H9 (cell line): ENCODE data around the gene HSPA8. TPM values are rescaled to one million over a fixed set of nuclear protein-coding genes. Genes with fewer than 3 reads are reported as not detected.

Experiments
- DNase-seq: peaks from one replicate; pipeline ENCODE4 v3.0.0-alpha.2; 2017
- H2AFZ ChIP-seq: one replicate; pipeline ENCODE4 v1.6.1; 2013; ENCODE audit warnings: mild to moderate bottlenecking, low read length, control low read depth, moderate library complexity
- H2AK5ac ChIP-seq: 2 replicates; pipeline ENCODE4 v1.6.1; 2013; ENCODE audit warnings: low read length, control low read depth, mixed read lengths; ENCODE audit not compliant: insufficient read length
- H2BK120ac ChIP-seq: one replicate; pipeline ENCODE4 v1.6.1; 2013; ENCODE audit warnings: low read depth, mild to moderate bottlenecking, low read length, control low read depth, inconsistent platforms; ENCODE audit not compliant: poor library complexity, severe bottlenecking
- H2BK12ac ChIP-seq: 2 replicates; pipeline ENCODE4 v1.6.1; 2013; ENCODE audit warnings: low read length, control low read depth, mixed read lengths, low read depth; ENCODE audit not compliant: insufficient read length
- H2BK15ac ChIP-seq: 2 replicates; pipeline ENCODE4 v1.6.1; 2013; ENCODE audit warnings: low read depth, low read length, control low read depth
- H2BK20ac ChIP-seq: one replicate; pipeline ENCODE4 v1.6.1; 2013; ENCODE audit warnings: low read depth, mild to moderate bottlenecking, low read length, control low read depth, inconsistent platforms; ENCODE audit not compliant: poor library complexity, severe bottlenecking
- H2BK5ac ChIP-seq: 2 replicates; pipeline ENCODE4 v1.6.1; 2013; ENCODE audit warnings: low read length, control low read depth, mixed read lengths; ENCODE audit not compliant: insufficient read length
- H3K14ac ChIP-seq: 2 replicates; pipeline ENCODE4 v1.6.1; 2013; ENCODE audit warnings: low read length, control low read depth; ENCODE audit not compliant: insufficient read depth
- H3K18ac ChIP-seq: 2 replicates; pipeline ENCODE4 v1.6.1; 2013; ENCODE audit warnings: low read depth, mild to moderate bottlenecking, mixed read lengths, low read length, control low read depth; ENCODE audit not compliant: insufficient read length
- H3K23ac ChIP-seq: 2 replicates; pipeline ENCODE4 v1.6.1; 2013; ENCODE audit warnings: low read length, control low read depth, mixed read lengths, low read depth; ENCODE audit not compliant: insufficient read length
- H3K23me2 ChIP-seq: 2 replicates; pipeline ENCODE4 v1.6.1; 2013; ENCODE audit warnings: low read depth, mild to moderate bottlenecking, mixed read lengths, low read length, control low read depth; ENCODE audit not compliant: insufficient read length, poor library complexity, severe bottlenecking
- H3K27ac ChIP-seq: 2 replicates; pipeline ENCODE4 v1.5.1; 2013; ENCODE audit warnings: low read length, control low read depth, mixed read lengths, low read depth; ENCODE audit not compliant: insufficient read length
- H3K27me3 ChIP-seq: 2 replicates; pipeline ENCODE4 v1.6.1; 2013; ENCODE audit warnings: low read length, control low read depth, inconsistent platforms; ENCODE audit not compliant: insufficient read depth
- H3K4ac ChIP-seq: 2 replicates; pipeline ENCODE4 v1.6.1; 2013; ENCODE audit warnings: low read depth, mild to moderate bottlenecking, control low read depth, inconsistent platforms, low read length, moderate library complexity
- H3K4me1 ChIP-seq: 2 replicates; pipeline ENCODE4 v1.6.1; 2013; ENCODE audit warnings: low read length, control low read depth, inconsistent platforms; ENCODE audit not compliant: insufficient read depth
- H3K4me2 ChIP-seq: 2 replicates; pipeline ENCODE4 v1.6.1; 2013; ENCODE audit warnings: low read length, control low read depth, mixed read lengths; ENCODE audit not compliant: insufficient read length, insufficient read depth
- H3K56ac ChIP-seq: 2 replicates; pipeline ENCODE4 v1.6.1; 2013; ENCODE audit warnings: low read depth, mild to moderate bottlenecking, mixed read lengths, low read length, control low read depth; ENCODE audit not compliant: insufficient read length
- H3K79me1 ChIP-seq: 2 replicates; pipeline ENCODE4 v1.6.1; 2013; ENCODE audit warnings: low read depth, mild to moderate bottlenecking, moderate library complexity, low read length, control low read depth, inconsistent platforms; ENCODE audit not compliant: insufficient read depth, poor library complexity, severe bottlenecking
- H3K79me2 ChIP-seq: 2 replicates; pipeline ENCODE4 v1.6.1; 2013; ENCODE audit warnings: low read length, control low read depth, inconsistent platforms; ENCODE audit not compliant: insufficient read depth
- H3K9ac ChIP-seq: 2 replicates; pipeline ENCODE4 v1.6.1; 2013; ENCODE audit warnings: low read length, control low read depth, mixed read lengths; ENCODE audit not compliant: insufficient read length; ENCODE audit errors: extremely low read depth
- H3K9me3 ChIP-seq: one replicate; pipeline ENCODE4 v1.6.1; 2013; ENCODE audit warnings: low read depth, low read length, inconsistent platforms; ENCODE audit not compliant: control insufficient read depth
- H3T11ph ChIP-seq: one replicate; pipeline ENCODE4 v1.6.1; 2013; ENCODE audit warnings: mild to moderate bottlenecking, low read length, control low read depth, inconsistent platforms
- H4K20me1 ChIP-seq: one replicate; pipeline ENCODE4 v1.6.1; 2013; ENCODE audit not compliant: control insufficient read depth, insufficient read length, insufficient read depth
- H4K5ac ChIP-seq: 2 replicates; pipeline ENCODE4 v1.6.1; 2013; ENCODE audit warnings: low read depth, mild to moderate bottlenecking, mixed read lengths, low read length, control low read depth; ENCODE audit not compliant: insufficient read length
- H4K8ac ChIP-seq: replicated peaks from 2 replicates; pipeline ENCODE4 v1.6.1; 2013; ENCODE audit warnings: low read length, control low read depth, mixed read lengths, low read depth; ENCODE audit not compliant: insufficient read length
- H4K91ac ChIP-seq: 2 replicates; pipeline ENCODE4 v1.6.1; 2013; ENCODE audit warnings: low read depth, mild to moderate bottlenecking, moderate library complexity, mixed read lengths, low read length, control low read depth; ENCODE audit not compliant: insufficient read length
- H3K27ac Mint-ChIP-seq, 3 experiments: 2 replicates in 2 of 3; 3 replicates in 1 of 3; pipeline ENCODE4 v1.8.0; 2020 to 2021; ENCODE audit warnings: mixed read lengths in 3 of 3, mild to moderate bottlenecking in 1 of 3, moderate library complexity in 1 of 3
- H3K27me3 Mint-ChIP-seq: 2 replicates; pipeline ENCODE4 v1.8.0; 2021; ENCODE audit warnings: low read depth, mild to moderate bottlenecking, moderate library complexity, mixed read lengths
- H3K36me3 Mint-ChIP-seq, 3 experiments: 2 replicates in 2 of 3; 3 replicates in 1 of 3; pipeline ENCODE4 v1.8.0; 2020 to 2021; ENCODE audit warnings: low read depth in 3 of 3, mixed read lengths in 3 of 3; ENCODE audit not compliant: insufficient read depth in 1 of 3
- H3K4me1 Mint-ChIP-seq, 2 experiments: 2 replicates each; pipeline ENCODE4 v1.8.0; 2020; ENCODE audit warnings: mixed read lengths in 2 of 2
- H3K4me3 Mint-ChIP-seq, 2 experiments: 2 replicates in 1 of 2; 3 replicates in 1 of 2; pipeline ENCODE4 v1.8.0; 2020 to 2021; ENCODE audit warnings: mild to moderate bottlenecking in 2 of 2, mixed read lengths in 2 of 2, moderate library complexity in 1 of 2
- H3K9me3 Mint-ChIP-seq, 2 experiments: 2 replicates in 1 of 2; 3 replicates in 1 of 2; pipeline ENCODE4 v1.8.0; 2020; ENCODE audit warnings: mild to moderate bottlenecking in 2 of 2, mixed read lengths in 2 of 2, moderate library complexity in 1 of 2
- WGBS: extraction: QIAGEN DNeasy Blood & Tissue Kit; methylation state at CpG from one replicate; pipeline ENCODE4 v1.1.7; 2013; ENCODE audit warnings: missing lambda C conversion rate, low lambda C conversion rate, mixed read lengths; ENCODE audit not compliant: insufficient read length; ENCODE audit errors: extremely low coverage; 5-methylcytosine and 5-hydroxymethylcytosine counted together
- total RNA-seq: library from RNA; stranded (reverse); gene quantifications from 2 replicates; pipeline ENCODE4 v1.2.1, GENCODE V29; 2021
- TF ChIP-seq, protein P1 (sequence below): fragments of 200-600 bp; sonication (generic); conservative IDR thresholded peaks from 3 replicates; pipeline ENCODE4 v1.8.0; 2021; ENCODE audit warnings: antibody characterized with exemption, mild to moderate bottlenecking

Gene HSPA8
- total RNA-seq, 1 experiment from 2014 or later = 2,160 TPM

DNA sequence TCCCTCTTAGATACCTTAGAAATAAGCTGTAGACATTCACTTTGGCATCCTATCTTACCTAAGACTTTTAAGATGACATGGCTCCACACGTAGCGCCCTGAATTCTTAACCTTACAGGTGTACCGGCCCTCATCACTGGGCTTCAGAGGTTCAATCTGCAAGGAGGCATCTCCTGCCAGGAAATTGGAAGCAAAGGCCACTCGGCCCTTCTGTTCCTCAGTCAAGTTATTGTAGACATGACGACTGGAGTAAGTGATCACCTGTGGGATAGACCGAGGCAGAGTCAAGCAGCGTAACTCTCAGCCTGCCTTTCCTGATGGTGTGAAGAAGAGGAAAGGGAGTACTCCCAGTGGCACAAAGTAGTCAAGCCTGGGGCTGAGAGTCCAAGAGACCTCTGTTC lies 22.5 kb upstream of the HSPA8 start:
- H3K27me3 ChIP-seq = no peaks in the 10 kb centered on the region
- H3K9ac ChIP-seq = no peak overlapping the region
- no peak overlapping the region for H2BK120ac ChIP-seq
- H4K20me1 ChIP-seq = no peaks in the 10 kb centered on the region
- H3K4me1 Mint-ChIP-seq = no peaks in the 10 kb centered on the region
- H3K27ac Mint-ChIP-seq = no peak overlapping the region
- no CpG with 5 or more reads among the region's 7 CpGs for WGBS
- no peak overlapping the region for H3K4me2 ChIP-seq
- DNase-seq = no peak
- H3K23ac ChIP-seq = no peak overlapping the region
- no peak overlapping the region for H2BK12ac ChIP-seq
- no peak overlapping the region for H2BK15ac ChIP-seq
- no peak overlapping the region for H3T11ph ChIP-seq
- H3K27me3 Mint-ChIP-seq = no peaks in the 10 kb centered on the region
- no peaks in the 10 kb centered on the region for H3K23me2 ChIP-seq
- H3K56ac ChIP-seq = no peak overlapping the region
- TF ChIP-seq, protein P1, sequence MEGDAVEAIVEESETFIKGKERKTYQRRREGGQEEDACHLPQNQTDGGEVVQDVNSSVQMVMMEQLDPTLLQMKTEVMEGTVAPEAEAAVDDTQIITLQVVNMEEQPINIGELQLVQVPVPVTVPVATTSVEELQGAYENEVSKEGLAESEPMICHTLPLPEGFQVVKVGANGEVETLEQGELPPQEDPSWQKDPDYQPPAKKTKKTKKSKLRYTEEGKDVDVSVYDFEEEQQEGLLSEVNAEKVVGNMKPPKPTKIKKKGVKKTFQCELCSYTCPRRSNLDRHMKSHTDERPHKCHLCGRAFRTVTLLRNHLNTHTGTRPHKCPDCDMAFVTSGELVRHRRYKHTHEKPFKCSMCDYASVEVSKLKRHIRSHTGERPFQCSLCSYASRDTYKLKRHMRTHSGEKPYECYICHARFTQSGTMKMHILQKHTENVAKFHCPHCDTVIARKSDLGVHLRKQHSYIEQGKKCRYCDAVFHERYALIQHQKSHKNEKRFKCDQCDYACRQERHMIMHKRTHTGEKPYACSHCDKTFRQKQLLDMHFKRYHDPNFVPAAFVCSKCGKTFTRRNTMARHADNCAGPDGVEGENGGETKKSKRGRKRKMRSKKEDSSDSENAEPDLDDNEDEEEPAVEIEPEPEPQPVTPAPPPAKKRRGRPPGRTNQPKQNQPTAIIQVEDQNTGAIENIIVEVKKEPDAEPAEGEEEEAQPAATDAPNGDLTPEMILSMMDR = no peak
- no peak overlapping the region for H3K14ac ChIP-seq
- H3K9me3 ChIP-seq = no peaks in the 10 kb centered on the region
- H4K8ac ChIP-seq = no peak overlapping the region
- H2BK20ac ChIP-seq = no peak overlapping the region
- H3K18ac ChIP-seq = no peak overlapping the region
- no peak overlapping the region for H2AK5ac ChIP-seq
- no peaks in the 10 kb centered on the region for H3K79me1 ChIP-seq
- H2BK5ac ChIP-seq = no peak overlapping the region
- no peaks in the 10 kb centered on the region for H3K9me3 Mint-ChIP-seq
- no peak overlapping the region for H4K5ac ChIP-seq
- no peak overlapping the region for H4K91ac ChIP-seq
- H3K4ac ChIP-seq = no peak overlapping the region
- no peak overlapping the region for H2AFZ ChIP-seq
- no peaks in the 10 kb centered on the region for H3K79me2 ChIP-seq
- no peak overlapping the region for H3K27ac ChIP-seq
- no peaks in the 10 kb centered on the region for H3K4me1 ChIP-seq
- H3K4me3 Mint-ChIP-seq = no peak overlapping the region
- peaks cover 7 to 12% (median 12%) of the 10 kb centered on the region in 3 experiments; a peak in 6 of 7 replicates for H3K36me3 Mint-ChIP-seq
